GM18502 (cell line): ENCODE results near the gene WBP11.
"Not testable (repeated sequence)": the region's sequence is repeated elsewhere in the genome, so short reads cannot be mapped to it uniquely, and the experiment has no call there.

Experiments
- ATAC-seq: cut with Tn5 transposase; IDR thresholded peaks from one replicate; pipeline ENCODE4 v1.9.1; 2021; ENCODE audit warnings: mild to moderate bottlenecking; ENCODE audit not compliant: unreplicated experiment, poor library complexity

WBP11 gene

GRCh38 chr12:14774074-14774905 lies 29.0 kb downstream of the WBP11 start:
- ATAC-seq, result peak; percentile 61

GRCh38 chr12:14773685-14774073 lies 29.6 kb downstream of the WBP11 start:
- ATAC-seq, result peak; percentile 13

- ATAC-seq, result no peak
Observed at GRCh38 chr12:14772946-14773345, 30.3 kb downstream of the WBP11 start.

GRCh38 chr12:14771651-14772137 lies 31.6 kb downstream of the WBP11 start:
- ATAC-seq, result no peak

GRCh38 chr12:14770496-14771461 lies 32.5 kb downstream of the WBP11 start:
- ATAC-seq, result peak; percentile 30

- peak; percentile 44 for ATAC-seq
Observed at GRCh38 chr12:14769969-14770495, 33.2 kb downstream of the WBP11 start.

GRCh38 chr12:14769466-14769968 lies 33.8 kb downstream of the WBP11 start:
- ATAC-seq, result peak; percentile 2

- ATAC-seq, result no peak
Observed at GRCh38 chr12:14768823-14769405, 34.4 kb downstream of the WBP11 start.

- no peak for ATAC-seq
Observed at GRCh38 chr12:14767617-14768016, 35.7 kb downstream of the WBP11 start.

- no peak for ATAC-seq
Observed at GRCh38 chr12:14766649-14767215, 36.5 kb downstream of the WBP11 start.

- ATAC-seq, result not testable (repeated sequence)
Observed at GRCh38 chr12:14766020-14766419, 37.3 kb downstream of the WBP11 start.

GRCh38 chr12:14765398-14765797 lies 37.9 kb downstream of the WBP11 start:
- no peak for ATAC-seq

- not testable (repeated sequence) for ATAC-seq
Observed at GRCh38 chr12:14759711-14760280, 43.5 kb downstream of the WBP11 start.

GRCh38 chr12:14756334-14757143 lies 46.7 kb downstream of the WBP11 start:
- ATAC-seq, result no peak

GRCh38 chr12:14751986-14752385 lies 51.3 kb downstream of the WBP11 start:
- no peak for ATAC-seq

- ATAC-seq, result no peak
Observed at GRCh38 chr12:14743061-14743460, 60.2 kb downstream of the WBP11 start.

GRCh38 chr12:14741942-14742341 lies 61.3 kb downstream of the WBP11 start:
- no peak for ATAC-seq

GRCh38 chr12:14741153-14741552 lies 62.1 kb downstream of the WBP11 start:
- no peak for ATAC-seq

- not testable (repeated sequence) for ATAC-seq
Observed at GRCh38 chr12:14736441-14736840, 66.8 kb downstream of the WBP11 start.
